Measurements from ENCODE around the gene TDRKH.
A peak's percentile ranks its signal among the peaks of the same experiment; 100 is the strongest.

The TDRKH gene, protein sequence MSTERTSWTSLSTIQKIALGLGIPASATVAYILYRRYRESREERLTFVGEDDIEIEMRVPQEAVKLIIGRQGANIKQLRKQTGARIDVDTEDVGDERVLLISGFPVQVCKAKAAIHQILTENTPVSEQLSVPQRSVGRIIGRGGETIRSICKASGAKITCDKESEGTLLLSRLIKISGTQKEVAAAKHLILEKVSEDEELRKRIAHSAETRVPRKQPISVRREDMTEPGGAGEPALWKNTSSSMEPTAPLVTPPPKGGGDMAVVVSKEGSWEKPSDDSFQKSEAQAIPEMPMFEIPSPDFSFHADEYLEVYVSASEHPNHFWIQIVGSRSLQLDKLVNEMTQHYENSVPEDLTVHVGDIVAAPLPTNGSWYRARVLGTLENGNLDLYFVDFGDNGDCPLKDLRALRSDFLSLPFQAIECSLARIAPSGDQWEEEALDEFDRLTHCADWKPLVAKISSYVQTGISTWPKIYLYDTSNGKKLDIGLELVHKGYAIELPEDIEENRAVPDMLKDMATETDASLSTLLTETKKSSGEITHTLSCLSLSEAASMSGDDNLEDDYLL

DNA sequence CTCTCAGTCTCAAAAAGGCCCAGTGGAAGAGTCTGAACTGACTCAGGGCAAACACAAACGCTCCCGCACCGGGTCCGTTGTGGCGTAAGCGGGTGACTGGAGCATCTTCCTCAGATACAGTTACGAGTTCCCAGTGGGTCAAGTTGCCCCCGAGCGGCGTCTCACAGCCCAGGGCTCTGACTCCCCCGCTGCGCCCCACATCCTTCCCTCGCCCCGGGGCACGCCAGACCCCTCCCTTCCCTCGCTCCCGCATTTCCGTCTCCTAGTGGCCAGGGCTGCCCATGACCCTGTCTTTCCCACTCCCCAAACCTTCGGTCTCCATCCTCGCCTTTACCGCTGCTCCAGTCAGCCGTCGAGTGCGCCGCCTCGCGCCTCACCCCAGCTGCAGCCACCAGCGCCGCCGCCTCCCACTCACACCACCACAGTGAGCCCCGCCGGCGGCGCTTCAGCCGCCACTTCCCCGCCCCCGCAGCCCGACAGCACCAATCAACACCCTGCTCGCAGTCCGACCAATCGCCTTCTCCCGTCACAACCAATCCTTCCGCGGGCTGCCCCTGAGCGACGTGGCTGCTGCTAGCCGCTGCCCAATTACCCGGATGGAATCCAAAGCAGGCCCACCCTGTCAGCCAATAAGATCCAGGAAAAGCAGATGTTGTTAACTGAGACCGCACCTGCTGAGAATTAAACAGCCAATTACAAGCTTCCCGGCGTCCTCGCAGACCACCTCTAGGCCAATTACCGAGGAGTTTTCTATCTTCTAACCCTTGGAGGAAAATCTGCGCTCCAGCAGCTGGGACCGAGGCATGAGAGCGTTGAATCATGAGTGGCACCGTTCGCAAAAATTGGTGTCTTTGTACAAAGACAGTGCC lies at the start of gene TDRKH:
TSS of gene TDRKH (minus strand) at position 430 of the 869 bp plus-strand sequence. CDS start 7,478 bp downstream, outside the sequence.
- DNase-seq (ENCODE audit: low read depth): peak; percentile 99
- peak within 1 kb of the TSS; percentile 74 for H3K4me3 ChIP-seq (ENCODE audit: low read depth, low read length)
- in situ Hi-C loops (cut with HindIII; ENCODE audit: low sequenced_read_pairs): no loop called here
- TF ChIP-seq, protein P1, sequence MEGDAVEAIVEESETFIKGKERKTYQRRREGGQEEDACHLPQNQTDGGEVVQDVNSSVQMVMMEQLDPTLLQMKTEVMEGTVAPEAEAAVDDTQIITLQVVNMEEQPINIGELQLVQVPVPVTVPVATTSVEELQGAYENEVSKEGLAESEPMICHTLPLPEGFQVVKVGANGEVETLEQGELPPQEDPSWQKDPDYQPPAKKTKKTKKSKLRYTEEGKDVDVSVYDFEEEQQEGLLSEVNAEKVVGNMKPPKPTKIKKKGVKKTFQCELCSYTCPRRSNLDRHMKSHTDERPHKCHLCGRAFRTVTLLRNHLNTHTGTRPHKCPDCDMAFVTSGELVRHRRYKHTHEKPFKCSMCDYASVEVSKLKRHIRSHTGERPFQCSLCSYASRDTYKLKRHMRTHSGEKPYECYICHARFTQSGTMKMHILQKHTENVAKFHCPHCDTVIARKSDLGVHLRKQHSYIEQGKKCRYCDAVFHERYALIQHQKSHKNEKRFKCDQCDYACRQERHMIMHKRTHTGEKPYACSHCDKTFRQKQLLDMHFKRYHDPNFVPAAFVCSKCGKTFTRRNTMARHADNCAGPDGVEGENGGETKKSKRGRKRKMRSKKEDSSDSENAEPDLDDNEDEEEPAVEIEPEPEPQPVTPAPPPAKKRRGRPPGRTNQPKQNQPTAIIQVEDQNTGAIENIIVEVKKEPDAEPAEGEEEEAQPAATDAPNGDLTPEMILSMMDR (IDR thresholded peaks at IDR 0.05; ENCODE audit: low read depth, low read length, missing control alignments): peak; percentile 10

DNA sequence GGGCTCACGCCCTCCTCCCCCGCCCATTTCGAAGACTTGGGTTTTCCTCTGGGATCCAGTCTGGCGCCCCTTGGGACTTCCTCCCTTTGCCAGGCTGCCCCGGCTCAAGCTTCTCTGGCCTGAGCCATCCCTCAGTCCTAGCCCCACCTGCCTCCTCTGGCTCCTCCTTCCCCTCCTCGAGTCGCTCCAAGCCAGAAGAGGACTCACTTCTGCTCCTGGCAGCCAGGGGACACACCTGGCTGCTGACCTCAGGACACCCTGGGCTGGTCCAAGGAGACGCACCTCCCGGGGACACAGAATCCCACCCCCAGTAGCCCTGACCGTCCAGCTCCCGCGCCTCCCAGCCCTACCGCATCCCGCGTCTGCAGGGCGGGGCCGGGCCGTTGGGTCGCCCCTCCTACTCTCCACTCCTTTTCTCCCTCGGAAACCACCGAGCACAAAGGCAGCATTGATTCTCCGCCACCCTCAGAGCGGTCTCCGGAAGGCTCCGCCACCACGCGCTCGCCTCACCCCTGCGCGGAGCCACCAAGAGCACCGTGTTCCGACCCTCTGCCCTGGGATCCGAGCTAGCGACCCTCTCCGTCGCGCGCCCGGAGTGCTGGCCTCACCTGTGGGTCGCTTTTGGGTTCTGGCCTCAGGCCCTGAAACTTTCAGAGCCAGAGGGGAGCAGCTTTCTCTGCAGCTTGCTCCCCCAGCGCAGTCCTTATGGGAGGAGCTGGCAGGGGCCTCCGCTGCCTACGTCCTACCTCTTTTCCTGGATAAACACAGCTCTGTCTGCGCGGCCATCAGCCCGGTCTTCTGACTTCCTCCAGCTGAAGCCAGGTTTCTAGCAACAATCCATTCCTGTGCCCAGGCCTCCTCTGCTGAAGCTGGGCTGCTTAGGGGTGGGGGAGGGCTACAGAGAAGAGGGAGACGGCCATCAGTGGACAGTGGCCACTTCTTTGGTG lies 49.4 kb upstream of the TDRKH start, which contains the start of gene C2CD4D:
TSS of gene C2CD4D (minus strand) at position 364 of the 947 bp plus-strand sequence. CDS start 831 bp downstream, outside the sequence.
- peak within 1 kb of the TSS; percentile 19 for H3K4me3 ChIP-seq (ENCODE audit: low read depth, low read length)
- in situ Hi-C loops (cut with HindIII; ENCODE audit: low sequenced_read_pairs): no loop called here
- no peak for DNase-seq (ENCODE audit: low read depth)
- TF ChIP-seq, protein P1 (IDR thresholded peaks at IDR 0.05; ENCODE audit: low read depth, low read length, missing control alignments): no peak

DNA sequence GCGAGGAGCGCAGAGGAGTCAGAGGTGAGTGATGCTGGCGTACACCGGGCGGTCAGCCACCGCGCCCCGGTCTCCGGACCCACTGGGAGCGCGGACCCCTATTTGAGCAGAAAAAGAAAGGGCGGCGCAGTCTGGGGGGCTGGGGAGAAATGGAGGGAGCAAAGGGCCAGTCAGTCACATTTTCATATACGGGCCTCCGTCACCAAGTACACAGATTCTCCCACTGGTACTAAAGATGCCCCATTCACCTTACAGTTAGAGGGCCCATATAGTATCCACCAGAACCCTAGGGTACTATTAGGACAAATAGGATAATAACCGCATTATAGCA lies 48.7 kb upstream of the TDRKH start:
- no peak overlapping the region for H3K4me3 ChIP-seq (ENCODE audit: low read depth, low read length)
- in situ Hi-C loops (cut with HindIII; ENCODE audit: low sequenced_read_pairs): no loop called here
- no peak for DNase-seq (ENCODE audit: low read depth)
- TF ChIP-seq, protein P1 (IDR thresholded peaks at IDR 0.05; ENCODE audit: low read depth, low read length, missing control alignments): no peak

DNA sequence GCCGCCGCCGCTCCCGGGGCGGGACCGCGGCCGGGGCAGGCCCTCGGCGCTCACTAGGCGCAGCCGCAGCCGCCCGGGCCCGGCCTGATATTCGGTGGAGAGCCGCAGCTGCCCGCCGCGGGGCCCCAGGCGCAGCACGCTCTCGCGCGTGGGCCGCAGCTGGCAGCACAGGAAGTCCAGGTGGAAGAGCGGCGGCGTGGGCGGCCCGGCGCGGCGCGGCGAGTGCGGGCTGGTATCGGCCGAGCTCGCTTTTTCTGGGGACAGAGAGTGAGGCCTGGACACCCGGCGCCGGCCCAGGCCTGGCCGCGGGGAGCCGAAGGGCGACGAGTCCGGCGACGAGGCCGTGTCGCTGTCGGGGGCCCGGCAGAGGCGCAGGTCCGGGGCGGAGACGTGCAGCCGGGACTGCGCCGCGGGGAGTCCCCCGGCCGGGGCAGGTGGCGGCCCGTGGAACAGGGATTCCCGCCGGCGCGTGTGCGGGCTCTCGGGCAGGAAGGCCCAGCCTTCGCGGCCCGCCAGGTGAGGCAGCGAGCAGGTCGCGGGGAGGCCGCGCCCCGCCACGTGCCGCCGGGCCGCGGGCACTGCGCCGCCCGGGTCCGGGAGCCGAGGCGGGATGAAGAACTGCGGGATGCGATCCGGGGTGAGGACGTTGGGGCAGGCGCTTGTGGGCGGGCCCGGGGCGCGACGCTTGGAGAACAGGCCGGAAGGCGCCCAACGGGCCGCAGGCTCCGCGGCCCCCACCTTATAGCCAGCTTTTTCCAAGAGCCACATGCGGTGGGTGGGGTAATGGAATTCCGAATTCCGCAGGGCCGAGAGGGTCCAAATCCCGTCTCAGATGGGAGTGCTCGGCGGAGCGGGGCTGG lies 48.2 kb upstream of the TDRKH start:
- peak overlapping the region; percentile 19 for H3K4me3 ChIP-seq (ENCODE audit: low read depth, low read length)
- in situ Hi-C loops (cut with HindIII; ENCODE audit: low sequenced_read_pairs): no loop called here
- DNase-seq (ENCODE audit: low read depth): no peak
- TF ChIP-seq, protein P1 (IDR thresholded peaks at IDR 0.05; ENCODE audit: low read depth, low read length, missing control alignments): no peak

DNA sequence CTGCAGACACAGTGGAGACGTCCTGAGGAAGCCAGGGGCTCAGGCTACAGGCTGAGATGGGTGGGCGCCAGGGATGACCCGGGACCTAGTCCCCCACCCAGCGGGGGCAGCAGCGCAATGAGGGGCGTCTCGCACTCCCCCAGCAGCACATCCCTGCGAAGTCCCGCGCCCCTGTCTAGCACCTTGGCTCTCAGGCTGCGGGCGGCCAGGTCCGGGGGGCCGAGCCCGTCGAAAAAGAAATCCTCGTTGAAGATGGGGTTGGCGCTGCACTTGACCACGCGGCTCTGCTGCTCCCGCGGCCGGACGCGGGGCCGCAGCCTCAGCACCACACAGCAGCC lies 47.6 kb upstream of the TDRKH start:
- TF ChIP-seq, protein P1 (IDR thresholded peaks at IDR 0.05; ENCODE audit: low read depth, low read length, missing control alignments): no peak
- in situ Hi-C loops (cut with HindIII; ENCODE audit: low sequenced_read_pairs): no loop called here
- H3K4me3 ChIP-seq (ENCODE audit: low read depth, low read length): no peak overlapping the region
- no peak for DNase-seq (ENCODE audit: low read depth)

Data from astrocyte of the cerebellum (primary cell).